GM12872 (cell line): ENCODE results near the gene PMEPA1.

Experiments
- CTCF ChIP-seq: IDR thresholded peaks from 3 replicates; pipeline ENCODE4 v1.5.1; 2011; ENCODE audit warnings: low read depth, mild to moderate bottlenecking, low read length, moderate library complexity; ENCODE audit not compliant: insufficient read depth

The PMEPA1 gene

GRCh38 chr20:57620274-57620990, 89.4 kb downstream of the PMEPA1 start, which contains the start of gene ZBP1:
Gene ZBP1 (minus strand): TSS chr20:57620426. CDS start chr20:57620295, 131 bp downstream.
- TF ChIP-seq CTCF, result no peak

- no peak for TF ChIP-seq CTCF
These were observed 90.6 kb downstream of the PMEPA1 start for GRCh38 chr20:57619051-57619831.

- no peak for TF ChIP-seq CTCF
These were observed 91.1 kb downstream of the PMEPA1 start for GRCh38 chr20:57618764-57619050.

GRCh38 chr20:57618091-57618763, 91.6 kb downstream of the PMEPA1 start:
- TF ChIP-seq CTCF, result no peak

- no peak for TF ChIP-seq CTCF
These were observed 92.6 kb downstream of the PMEPA1 start for GRCh38 chr20:57617079-57617795.

- TF ChIP-seq CTCF, result no peak
These were observed 93.5 kb downstream of the PMEPA1 start for GRCh38 chr20:57616143-57616951.
